OCI-LY3 (cell line): ENCODE data around the gene TMEM135.

Experiments used
- CTCF ChIP-seq: fragments of 200-600, 300-600 bp; sonication (generic); IDR thresholded peaks from 2 replicates; pipeline ENCODE4 v1.5.1; 2014; ENCODE audit warnings: antibody characterized with exemption, low read length, low read depth
- EZH2phosphoT487 ChIP-seq: fragments of 200-600 bp; shearing (Covaris generic); IDR thresholded peaks from 2 replicates; pipeline ENCODE4 v1.6.1; 2018; ENCODE audit warnings: antibody characterized with exemption, mixed run types, low read depth

GRCh38 chr11:87356428-87356827, 318.7 kb downstream of the TMEM135 start:
- no peak for TF ChIP-seq CTCF
- no peak for TF ChIP-seq EZH2phosphoT487
